ENCODE measurements around the gene TNFRSF4.
"Not testable (repeated sequence)": the region's sequence is repeated elsewhere in the genome, so short reads cannot be mapped to it uniquely, and the experiment has no call there.

Gene TNFRSF4

DNA sequence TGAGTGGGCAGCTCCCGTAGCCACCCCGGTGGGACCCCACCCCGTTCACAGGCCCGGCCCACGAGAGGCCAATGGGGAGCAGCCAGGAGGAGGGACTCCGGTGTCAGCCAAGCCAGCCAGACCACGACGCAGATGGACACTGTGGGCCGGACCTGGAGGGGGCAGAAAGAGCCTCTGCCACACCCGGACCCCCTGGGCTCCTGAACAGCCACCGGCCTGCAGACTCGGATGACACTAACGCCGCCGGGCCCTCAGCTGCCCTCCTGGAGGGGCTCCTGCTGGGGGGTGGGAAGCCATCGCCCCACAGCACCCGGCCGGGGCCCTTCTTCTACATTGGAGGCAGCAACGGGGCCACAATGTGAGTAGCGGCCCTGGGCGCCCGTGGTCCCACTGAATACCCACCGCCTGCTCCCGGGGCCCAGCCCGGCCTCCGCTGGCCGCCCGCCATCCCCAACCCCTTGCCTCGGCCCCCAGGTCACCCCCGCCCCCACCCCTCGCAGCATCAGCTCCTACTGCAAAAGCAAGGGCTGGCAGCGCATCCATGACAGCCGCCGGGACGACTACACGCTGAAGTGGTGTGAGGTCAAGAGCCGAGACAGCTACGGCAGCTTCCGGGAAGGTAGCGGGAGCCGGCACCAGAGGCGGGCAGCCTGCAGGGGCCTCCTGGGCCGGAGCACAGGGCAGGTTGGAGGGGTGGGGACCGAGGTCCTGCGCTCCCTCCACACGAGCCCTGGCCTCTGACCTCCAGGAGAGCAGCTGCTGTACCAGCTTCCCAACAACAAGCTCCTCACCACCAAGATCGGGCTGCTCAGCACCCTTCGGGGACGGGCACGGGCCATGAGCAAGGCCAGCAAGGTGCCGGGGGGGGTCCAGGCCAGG, 33.7 kb downstream of the TNFRSF4 start:
- DNase-seq, result no peak

DNA sequence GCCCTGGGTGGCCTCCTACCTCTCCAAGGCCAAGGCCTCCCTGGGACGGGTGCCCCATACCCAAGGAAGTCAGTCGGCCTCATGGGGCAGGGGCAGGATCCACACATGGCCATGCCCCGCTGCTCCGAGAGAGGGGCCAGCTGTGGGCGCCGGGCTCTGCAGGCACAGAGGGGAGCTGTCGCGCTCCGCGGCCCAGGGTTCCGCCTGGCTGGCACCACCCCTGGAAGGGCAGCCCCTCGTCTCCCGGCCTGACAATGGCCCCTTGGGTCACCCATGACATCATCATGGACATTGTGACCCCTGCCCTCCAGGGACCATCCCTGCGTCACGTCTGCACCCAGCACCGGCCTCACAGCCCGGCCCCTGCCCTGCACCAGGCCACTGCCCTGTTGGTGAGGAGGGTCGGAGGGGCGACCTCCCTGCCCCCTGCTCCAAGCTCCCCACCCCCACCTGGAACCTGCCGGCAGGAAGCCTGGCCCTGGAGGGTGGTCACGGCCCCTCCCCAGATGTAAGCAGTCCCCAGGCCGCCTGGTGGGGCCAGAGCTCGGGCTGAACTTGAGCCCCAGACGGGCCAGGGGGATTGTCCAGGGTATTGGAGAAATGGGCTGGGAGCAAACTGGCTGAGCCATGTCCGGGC, 34.5 kb downstream of the TNFRSF4 start:
- no peak for DNase-seq

DNA sequence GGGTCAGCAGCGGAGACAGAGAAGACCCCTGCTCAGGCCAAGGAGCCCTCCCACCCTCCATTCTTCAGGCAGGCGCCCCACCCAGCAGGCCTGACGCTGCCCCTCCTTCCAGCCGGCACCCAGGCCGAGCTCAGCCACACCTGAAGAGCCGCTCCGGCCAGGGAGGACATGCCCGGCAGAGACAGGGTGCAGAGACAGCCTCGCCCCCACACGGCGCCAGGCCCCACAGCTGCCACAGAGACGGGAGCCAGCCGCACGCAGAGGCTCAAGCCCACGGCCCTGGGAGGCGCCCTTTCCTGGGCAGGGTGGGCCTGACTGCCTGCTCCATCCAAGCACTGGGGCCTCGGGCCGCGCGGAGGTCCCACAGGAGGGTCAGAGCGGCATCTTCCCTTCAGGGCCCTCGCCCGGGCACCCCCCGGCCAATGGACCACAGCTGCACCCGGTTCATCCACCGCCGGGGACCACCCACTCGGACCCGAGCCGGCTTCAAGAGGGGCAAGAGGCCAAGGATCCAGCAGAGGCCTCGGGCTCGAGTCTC, 35.1 kb downstream of the TNFRSF4 start:
- DNase-seq, result no peak

DNA sequence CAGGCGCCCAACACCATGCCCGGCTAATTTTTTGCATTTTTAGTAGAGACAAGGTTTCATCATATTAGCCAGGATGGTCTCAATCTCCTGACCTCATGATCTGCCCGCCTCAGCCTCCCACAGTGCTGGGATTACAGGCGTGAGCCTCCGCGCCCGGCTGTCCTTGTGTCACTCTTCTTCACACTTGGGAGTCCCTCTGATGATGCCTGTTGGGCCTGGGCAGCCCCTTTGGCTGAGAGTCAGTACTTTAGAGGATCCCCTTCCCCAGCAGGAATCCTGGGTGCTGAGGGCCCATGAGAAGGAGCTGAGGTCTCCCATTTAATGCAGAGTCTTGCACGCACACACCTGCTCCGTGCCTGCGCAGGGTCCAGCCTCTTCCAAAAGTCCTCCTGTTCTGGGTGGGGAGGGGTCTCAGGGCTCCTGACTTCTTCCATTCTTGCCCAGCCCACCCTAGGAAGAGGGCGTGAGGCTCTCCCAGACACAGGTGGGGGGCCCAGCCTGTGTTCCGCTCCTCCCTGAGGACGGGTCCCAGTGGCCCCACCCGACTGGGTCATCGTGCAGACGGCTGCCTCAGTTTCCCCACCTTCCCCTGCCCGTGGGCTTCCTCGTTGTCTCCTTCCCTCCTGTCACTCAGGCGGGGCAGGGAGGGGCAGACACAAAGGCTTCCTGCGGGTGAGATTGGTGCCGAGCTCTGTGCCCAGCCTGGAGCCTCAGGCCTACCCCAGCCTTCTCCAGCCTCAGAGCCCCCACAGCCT, 36.3 kb downstream of the TNFRSF4 start:
- no peak for DNase-seq

DNA sequence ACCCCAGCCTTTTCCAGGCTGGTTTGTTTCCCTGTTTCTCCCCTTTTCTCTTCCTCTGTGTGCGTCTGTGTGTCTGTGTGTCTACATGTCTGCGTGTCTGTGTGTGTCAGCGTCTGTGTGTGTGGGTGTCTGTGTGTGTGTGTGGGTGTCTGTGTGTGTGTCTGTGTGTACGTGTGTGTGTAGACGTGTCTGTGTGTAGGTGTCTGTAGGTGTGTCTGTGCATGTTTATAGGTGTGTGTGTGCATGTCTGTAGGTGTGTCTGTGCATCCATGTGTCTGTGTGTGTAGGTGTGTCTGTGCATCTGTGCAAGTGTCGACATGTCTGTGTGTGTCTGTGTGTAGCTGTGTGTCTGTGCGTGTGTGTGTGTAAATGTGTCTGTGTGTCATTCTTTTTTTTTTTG, 37.0 kb downstream of the TNFRSF4 start:
- no peak for DNase-seq

DNA sequence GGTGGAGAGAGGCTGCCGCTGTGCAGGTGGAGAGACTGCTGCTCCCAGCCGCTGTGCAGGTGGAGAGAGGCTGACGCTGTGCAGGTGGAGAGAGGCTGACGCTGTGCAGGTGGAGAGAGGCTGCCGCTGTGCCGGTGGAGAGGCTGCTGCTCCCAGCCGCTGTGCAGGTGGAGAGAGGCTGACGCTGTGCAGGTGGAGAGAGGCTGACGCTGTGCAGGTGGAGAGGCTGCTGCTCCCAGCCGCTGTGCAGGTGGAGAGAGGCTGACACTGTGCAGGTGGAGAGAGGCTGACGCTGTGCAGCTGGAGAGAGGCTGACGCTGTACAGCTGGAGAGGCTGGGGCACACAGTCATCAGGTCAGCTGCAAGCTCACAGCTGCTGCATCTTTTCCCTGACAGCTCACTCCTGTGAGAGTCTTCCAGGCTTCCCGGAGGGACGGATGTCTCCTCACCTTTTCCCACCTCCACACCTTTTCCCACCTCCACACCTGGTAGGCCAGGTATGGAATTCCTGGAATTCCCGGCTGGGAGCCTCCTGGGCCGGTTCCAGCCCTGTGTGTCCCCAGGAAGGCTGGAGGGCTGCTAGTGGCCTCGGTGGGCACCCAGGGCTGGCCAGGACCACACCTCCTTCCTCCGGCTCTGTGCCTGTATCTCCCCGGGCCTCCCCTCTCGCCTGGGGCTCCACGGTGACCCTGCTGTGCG, 37.7 kb downstream of the TNFRSF4 start:
- DNase-seq, result not testable (repeated sequence)

DNA sequence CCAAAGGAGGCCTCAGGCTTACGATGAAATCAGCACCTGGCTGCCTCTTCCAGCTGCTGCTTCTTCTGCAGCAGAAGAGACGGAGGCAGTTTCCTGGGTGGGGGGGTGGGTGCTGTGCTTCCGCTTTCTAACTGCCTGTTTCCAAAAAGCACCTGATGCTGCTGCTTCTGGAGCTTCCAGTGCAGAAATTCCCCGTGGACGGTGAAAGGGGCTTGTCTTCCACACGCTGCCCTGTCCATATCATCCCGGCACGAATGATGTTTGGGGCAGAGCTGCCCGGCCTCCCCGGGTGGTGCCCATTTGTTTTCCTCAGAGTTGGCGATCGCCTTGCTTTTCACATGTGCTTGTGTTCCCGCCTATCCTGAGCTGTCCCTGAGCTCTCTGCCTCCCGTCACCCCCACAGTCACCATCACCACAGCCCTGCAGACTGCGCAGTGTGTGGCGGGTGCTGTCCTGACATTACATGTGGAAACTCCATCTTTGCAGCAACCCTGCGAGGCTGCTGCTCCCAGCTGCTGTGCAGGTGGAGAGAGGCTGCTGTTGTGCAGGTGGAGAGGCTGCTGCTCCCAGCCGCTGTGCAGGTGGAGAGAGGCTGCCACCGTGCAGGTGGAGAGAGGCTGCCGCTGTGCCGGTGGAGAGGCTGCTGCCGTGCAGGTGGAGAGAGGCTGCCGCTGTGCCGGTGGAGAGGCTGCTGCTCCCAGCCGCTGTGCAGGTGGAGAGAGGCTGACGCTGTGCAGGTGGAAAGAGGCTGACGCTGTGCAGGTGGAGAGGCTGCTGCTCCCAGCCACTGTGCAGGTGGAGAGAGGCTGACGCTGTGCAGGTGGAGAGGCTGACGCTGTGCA, 38.5 kb downstream of the TNFRSF4 start:
- no peak for DNase-seq

DNA sequence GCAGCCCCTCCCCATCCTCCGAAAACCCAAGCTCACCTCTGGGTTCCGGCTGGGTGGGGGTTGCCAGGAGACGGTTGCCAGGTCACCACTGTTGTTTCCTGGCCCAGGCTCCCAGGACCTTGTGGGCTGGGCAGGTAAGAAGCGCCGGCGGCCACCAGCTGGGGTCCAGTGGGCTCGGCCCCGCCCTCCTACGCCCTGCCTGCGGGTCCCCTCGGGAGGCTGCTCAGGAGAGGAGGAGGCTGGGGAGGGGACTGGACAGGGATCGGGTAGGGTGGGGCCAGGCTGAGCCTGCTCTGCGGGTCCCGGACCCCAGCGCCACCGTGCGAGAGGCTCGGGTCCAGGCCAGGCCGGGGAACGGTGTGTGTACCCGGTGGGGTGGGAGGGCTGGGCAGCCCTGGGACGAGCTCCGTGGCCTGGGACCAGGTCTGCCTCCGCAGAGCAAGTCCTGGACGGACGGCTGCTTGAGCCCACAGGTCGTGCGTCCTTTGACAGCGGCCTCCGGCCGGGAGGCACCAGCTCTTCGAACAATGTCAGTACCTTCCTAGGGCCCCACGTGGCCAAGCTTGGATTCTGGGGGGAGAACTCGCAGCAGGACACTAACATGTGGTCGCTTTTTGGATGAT, 40.0 kb downstream of the TNFRSF4 start, which contains the start of gene TTLL10:
TTLL10 (plus strand) TSS at position 88 of the 623 bp plus-strand sequence. CDS start 5,336 bp downstream, outside the sequence.
- DNase-seq, result no peak

DNA sequence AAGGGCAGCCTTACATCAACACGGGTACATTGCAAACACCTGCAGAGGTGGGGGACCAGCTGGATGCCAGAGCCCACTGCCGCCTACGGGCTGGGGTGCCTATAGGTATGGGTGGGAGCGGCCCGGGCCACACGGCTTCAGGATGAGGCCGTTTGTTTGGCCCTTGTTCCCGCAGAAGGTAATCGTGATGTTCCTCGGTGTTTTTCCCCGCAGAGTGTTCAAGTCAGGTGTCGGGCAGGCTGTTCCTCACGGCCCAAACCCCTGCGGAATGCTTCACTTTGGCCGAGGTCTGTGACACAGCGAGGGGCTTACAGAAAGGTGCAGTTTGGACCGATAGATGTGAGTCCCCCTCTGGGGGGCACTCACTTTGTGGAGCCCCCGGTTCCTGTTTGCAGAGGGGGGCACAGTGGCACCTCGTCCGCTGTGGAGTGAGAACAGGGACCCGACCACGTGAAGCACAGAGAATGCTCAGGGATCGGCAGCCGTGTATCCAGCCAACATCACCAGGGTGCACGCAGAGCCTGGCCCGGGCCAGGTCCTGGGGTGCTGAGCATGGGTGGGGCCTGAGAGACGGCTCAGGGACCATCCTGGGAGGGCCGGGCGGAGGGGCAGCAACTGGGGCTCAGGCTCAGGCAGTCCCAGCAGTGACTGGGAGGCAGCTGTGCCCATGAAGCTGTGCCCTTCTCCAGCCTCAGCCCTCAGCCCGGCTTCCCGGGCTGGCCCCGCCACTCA, 40.7 kb downstream of the TNFRSF4 start:
- DNase-seq, result no peak

DNA sequence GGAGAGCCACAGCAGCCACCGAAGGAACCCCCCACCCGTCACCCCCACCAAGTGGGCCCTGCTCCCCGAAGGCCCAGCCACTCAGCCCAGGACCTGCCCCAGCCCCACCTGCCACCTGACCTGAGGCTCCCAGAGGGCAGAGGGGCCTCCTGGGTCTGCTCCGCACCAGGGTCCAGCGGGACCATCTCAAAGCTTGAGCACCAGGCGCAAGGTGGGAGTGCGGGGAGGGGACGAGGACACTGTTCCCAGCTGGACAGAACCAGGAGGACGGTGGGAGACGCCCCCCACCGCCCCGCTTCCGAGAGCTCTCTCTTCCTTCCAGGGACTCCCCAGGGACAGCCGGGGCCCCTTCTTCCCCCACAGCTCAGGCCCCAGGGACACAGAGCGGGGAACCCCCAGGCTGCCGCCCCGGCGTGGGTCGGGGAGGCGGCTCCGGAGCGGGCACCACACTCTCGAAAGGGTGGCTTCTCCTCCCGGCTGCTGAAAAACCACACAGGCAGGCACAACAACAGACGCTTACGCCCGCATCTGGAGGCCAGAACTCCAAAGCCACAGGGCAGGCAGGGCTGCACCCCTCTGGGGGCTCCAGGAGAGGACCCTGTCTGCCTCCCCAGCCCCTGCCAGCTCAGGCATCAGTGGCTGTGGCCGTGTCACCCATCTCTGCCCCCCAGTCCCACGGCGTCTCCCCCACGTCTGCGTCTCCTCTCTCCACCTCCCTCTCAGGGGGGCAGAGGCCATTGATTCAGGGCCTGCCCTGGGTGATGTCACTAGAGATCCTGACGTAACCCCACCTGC, 42.2 kb downstream of the TNFRSF4 start:
- no peak for DNase-seq

DNA sequence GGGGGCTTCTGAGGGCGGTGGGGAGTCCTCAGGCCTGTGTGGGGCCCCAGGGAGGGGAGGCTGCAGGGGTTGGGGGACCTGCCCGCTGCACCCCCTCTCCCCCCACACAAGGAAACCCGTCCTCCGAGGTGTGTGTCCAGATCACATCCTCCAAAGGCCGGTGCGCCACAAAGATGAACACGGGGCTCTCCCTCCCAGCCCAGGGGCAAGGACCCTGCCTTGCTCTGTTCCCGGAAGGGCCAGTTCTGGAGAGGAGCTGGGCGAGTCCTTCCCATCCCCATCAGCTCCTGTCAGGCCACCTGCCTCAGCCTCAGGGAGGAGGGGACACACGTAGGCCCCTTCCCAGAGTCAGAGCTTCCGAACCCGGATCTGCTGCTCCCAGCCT, 42.8 kb downstream of the TNFRSF4 start:
- no peak for DNase-seq

DNA sequence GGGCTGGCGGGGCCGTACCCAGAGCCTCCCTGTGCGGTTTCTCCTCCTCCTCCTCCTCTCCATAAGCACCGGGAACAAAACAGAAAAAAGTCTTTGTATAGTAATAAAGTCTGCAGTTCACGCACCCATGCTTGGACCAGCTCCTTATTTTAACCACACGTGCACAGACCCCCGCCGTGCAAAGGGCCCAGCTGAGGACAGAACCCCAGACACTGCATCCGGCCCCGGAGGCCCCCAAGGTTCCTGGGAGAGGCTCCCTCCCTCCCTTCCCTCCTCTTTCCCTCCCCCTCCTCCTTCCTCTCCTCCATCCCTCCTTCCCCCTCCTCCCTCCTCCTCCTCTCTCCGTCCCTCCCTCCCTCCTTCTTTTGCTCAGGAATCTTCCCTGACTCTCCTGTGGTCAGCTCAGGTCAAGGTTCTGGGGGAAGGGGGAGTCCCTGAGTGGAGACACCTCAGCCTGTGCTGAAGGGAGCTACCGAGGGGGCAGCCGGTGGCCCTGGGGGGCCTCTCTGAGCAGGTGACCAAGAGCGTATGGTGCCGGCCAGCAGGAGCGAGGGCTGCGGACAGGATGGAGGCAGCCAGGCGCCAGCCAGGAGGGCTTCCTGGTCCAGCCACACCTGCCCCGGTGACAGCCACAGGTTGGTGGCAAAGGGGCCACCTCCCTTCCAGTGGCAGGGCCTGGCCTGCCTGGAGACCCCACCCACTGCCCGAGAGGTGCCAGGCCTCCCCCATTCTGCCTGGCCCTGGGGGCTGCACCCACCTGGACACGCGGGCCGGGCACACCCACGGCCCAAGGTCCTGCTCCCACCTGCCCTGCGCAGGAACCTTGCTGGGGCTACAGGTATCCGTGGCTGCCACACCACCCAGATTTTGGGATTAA, 43.5 kb downstream of the TNFRSF4 start:
- DNase-seq, result no peak

DNA sequence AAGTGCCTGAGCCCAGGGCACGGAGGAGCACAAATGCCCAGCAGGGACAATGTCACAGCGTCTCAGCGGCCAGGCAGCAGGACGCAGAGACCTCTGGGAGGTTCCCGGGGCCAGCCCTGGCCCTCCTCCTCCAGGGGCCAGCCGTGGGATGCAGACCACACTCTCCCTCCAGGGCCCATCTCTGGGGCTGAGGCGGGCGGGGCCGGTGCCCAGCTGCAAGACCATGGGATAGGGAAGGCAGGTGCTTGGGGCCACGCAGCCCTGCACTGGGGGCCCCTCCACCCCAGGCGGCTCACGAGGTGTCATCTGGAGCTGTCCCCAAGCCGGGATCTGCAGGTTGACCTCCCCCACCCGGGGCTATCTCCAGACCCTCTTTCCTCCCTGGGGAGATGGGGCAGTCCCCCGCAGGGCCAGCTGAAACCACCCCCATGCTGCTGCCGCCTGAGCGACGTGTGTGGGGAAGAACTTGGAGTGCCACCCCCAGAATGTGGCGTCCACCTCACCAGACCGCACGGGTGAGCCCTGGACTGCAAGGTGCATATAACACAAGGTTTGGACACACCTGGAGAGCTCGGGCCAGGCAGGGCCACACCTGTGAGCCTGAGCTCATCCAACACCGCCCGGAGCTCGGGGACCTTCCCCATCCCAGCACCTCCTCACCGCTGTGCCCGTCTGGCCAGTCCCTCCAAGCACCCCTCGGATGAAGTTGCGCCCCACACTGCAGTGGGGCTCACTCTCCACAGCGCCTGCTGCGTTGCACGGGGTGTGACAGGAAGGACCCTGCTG, 44.3 kb downstream of the TNFRSF4 start:
- DNase-seq, result no peak

DNA sequence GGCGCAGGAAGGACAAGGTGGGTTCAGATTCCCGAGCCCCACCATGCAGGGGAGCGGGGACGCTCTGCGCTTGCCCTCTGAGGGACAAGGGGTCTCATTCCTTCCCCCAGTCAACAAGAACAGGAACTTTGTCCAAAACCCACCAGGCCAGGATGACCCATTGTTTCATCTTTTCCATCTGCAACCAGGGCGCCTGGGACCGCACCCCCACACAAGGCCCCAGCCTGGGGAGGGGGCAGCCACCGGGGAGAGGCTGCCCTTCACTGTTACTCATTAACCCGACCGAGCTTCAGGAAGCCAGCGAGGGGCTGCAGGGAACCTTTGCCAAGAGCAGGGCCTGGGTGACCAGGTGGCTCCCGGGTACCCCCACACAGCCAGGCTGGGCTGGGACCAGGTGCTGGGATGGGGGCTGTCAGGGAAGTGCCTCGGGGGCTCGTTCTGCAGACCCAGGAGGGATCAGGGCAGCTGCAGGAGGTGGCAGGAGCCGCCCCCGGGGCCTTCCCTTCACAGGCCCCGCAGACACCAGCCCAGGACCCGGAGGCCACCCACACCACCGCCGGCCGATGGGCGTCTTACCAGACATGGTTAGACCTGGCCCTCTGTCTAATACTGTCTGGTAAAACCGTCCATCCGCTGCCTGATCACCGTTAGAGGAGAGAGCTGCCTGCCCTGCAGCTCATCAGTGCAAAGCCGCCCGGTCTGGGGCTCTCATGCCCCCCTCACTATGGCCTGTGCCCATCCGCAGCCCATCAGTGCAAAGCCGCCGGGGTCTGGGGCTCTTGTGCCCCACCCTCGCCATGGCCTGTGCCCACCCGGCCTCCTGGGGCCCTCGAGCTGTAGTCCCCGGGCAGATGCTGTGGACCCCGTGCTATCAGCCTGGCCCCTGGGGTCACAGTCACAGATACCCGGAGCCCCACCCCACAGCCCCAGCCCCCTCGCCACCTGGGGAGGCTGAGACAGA, 45.2 kb downstream of the TNFRSF4 start:
- DNase-seq, result no peak

DNA sequence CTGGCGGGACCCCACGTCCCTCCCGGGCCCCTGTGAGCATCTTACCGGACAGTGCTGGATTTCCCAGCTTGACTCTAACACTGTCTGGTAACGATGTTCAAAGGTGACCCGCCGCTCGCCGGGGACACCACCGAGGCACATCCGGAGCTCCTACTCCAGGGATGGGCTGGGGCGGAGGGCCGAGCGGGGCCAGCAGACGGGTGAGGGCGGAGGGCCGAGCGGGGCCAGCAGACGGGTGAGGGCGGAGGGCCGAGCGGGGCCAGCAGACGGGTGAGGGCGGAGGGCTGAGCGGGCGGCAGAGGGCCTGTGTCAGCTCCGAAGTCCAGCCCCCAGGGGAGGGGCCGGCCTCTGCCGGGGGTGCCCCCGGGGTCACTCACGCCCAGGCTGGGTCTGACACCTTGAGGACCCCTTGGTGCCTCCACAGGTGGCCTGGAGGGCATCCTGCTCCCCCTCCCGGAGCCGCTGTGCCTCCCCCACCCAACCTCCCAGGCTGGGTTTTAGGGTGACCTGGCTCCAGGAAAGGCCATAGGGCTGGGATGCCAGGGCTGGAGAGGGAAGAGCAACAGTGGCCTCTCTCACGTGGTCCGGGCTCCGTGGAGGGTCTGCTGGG, 46.0 kb downstream of the TNFRSF4 start:
- DNase-seq, result no peak

DNA sequence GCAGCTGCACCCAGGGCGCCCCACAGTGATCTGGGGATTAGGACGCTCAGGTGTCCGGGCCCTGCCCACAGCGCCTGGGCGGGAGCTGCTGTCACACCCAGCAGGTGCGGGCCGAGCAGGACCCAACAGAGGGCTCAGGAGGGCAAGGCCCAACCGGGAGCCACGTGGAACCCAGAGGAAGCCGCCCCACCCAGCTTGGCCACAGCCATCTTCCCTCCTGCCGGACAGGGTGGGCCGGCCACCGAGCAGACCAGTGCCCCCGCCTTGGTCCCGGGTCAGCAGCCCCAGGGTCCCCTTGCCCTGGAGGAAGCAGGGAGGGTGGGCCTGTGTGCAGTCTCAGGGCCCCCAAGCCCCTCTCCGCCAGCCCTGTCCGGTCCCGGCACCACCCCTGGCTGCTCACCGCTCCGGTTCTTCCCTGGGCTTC, 46.5 kb downstream of the TNFRSF4 start:
- DNase-seq, result no peak
